Chondrocyte (in vitro differentiated cells): ENCODE data around the gene B3GNT3. TPM values are rescaled to one million over a fixed set of nuclear protein-coding genes. Genes with fewer than 3 reads are reported as not detected.

Experiments
- DNase-seq: peaks from one replicate; pipeline ENCODE4 v3.0.0; 2021; ENCODE audit warnings: mixed read lengths, low spot score
- H3K27ac Mint-ChIP-seq: one replicate; pipeline ENCODE4 v1.8.0; 2021; ENCODE audit warnings: mild to moderate bottlenecking, moderate library complexity, mixed read lengths; ENCODE audit not compliant: unreplicated experiment
- H3K27me3 Mint-ChIP-seq: 2 replicates; pipeline ENCODE4 v1.8.0; 2021; ENCODE audit warnings: low read depth, mixed read lengths
- H3K36me3 Mint-ChIP-seq: 2 replicates; pipeline ENCODE4 v1.8.0; 2021; ENCODE audit warnings: low read depth, mixed read lengths
- H3K4me1 Mint-ChIP-seq: 2 replicates; pipeline ENCODE4 v1.8.0; 2021; ENCODE audit warnings: low read depth, mild to moderate bottlenecking, mixed read lengths
- H3K4me3 Mint-ChIP-seq: one replicate; pipeline ENCODE4 v1.8.0; 2021; ENCODE audit warnings: mild to moderate bottlenecking, moderate library complexity, mixed read lengths; ENCODE audit not compliant: unreplicated experiment
- H3K9me3 Mint-ChIP-seq: 2 replicates; pipeline ENCODE4 v1.8.0; 2021; ENCODE audit warnings: low read depth, mixed read lengths
- total RNA-seq: library from RNA; stranded (reverse); gene quantifications from 3 replicates; pipeline ENCODE4 v1.2.1, GENCODE V29; 2021
- TF ChIP-seq, protein P1 (sequence below): fragments of 200-600 bp; sonication (generic); IDR thresholded peaks from 2 replicates; pipeline ENCODE4 v1.5.0; 2021; ENCODE audit warnings: antibody characterized with exemption, mild to moderate bottlenecking, moderate library complexity

B3GNT3 gene
- total RNA-seq, 1 donor from 2014 or later: not detected

DNA sequence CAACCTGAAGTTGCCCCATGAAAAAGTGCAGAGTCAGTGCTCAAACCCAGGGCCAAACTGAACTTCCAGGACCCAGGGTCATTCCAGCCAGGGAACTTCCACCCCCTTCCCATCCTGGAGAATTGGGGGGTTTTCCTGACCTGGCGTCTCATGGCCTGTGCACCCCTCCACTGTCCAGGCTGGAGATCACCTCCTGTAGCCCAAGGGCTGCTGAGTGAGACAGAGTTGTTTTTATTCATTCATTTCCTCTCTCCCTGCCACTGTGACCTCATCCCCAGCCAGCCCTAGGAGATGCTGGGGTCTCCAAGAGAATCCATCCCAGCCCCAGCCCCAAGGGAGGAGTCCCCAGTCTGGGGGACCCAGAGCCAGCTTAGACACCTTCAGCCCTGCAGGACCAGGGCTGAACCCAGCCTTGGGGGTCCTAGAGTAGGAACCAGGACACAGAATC, 39.5 kb upstream of the B3GNT3 start:
- DNase-seq: no peak
- Mint-ChIP-seq H3K9me3 (no peaks in the 10 kb centered on the region), H3K27me3 (no peaks in the 10 kb centered on the region), H3K36me3 (no peaks in the 10 kb centered on the region), H3K4me1 (peaks cover 26% of the 10 kb centered on the region), H3K27ac (no peak overlapping the region), H3K4me3 (no peak overlapping the region)
- TF ChIP-seq, protein P1, sequence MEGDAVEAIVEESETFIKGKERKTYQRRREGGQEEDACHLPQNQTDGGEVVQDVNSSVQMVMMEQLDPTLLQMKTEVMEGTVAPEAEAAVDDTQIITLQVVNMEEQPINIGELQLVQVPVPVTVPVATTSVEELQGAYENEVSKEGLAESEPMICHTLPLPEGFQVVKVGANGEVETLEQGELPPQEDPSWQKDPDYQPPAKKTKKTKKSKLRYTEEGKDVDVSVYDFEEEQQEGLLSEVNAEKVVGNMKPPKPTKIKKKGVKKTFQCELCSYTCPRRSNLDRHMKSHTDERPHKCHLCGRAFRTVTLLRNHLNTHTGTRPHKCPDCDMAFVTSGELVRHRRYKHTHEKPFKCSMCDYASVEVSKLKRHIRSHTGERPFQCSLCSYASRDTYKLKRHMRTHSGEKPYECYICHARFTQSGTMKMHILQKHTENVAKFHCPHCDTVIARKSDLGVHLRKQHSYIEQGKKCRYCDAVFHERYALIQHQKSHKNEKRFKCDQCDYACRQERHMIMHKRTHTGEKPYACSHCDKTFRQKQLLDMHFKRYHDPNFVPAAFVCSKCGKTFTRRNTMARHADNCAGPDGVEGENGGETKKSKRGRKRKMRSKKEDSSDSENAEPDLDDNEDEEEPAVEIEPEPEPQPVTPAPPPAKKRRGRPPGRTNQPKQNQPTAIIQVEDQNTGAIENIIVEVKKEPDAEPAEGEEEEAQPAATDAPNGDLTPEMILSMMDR: no peak

DNA sequence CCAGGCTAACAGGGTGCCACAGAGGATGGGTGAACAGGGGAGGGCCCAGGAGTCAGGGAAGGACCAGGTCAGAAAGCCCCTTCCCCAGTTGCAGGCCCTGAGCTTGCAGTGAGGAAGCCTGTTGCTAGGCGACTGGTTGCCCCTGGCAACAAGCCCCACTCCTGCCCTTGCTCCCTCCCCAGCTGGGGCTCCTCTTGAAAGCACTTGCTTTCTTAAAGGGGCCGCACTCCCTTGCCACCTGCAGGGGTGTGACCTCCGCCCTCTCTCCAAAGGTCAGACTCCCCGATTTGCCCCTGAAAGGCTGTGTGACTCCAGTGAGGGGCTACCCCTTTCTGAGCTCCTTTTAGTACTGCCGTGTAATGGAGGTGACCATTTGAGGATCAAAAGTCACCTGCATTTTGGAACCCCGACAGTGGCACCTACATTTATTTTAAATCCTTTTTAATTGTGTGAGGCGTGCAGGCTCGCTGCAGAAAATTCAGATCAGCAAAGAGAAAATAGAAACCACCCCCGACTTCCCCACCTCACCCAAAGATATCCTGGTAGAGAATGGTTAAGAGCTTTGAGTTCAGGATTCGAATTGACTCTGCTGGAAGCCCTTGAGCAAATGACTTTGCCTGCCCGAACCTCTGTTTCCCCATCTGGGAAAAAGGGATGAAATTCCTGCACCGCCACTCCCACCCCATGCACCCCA, 38.8 kb upstream of the B3GNT3 start:
- Mint-ChIP-seq H3K4me3 (no peak overlapping the region), H3K27me3 (no peaks in the 10 kb centered on the region), H3K4me1 (peaks cover 26% of the 10 kb centered on the region), H3K27ac (no peak overlapping the region), H3K9me3 (no peaks in the 10 kb centered on the region), H3K36me3 (no peaks in the 10 kb centered on the region)
- DNase-seq: no peak
- TF ChIP-seq, protein P1: no peak

DNA sequence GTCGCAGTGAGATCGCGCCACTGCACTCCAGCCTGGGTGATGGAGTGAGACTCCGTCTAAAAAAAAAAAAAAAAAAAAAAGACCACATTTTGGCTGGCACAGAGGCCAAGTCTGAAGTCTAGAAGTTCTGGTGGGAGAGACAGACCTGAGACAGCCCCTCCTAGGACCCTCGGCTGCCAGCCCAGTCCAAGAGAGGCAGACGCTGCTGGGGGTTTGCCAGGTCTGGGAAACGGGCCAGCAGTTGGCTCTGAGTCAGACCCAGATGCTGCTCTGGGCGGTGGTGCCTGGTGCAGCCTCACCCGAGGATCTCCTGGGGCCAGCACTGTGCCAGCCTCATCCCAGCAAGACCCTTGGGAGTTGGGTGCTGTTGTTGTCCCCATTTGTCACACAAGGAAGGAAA, 37.8 kb upstream of the B3GNT3 start:
- TF ChIP-seq, protein P1: no peak
- DNase-seq: no peak
- Mint-ChIP-seq H3K27me3 (no peaks in the 10 kb centered on the region), H3K27ac (peak overlapping the region; percentile 68), H3K4me1 (peaks cover 26% of the 10 kb centered on the region), H3K36me3 (no peaks in the 10 kb centered on the region), H3K9me3 (no peaks in the 10 kb centered on the region), H3K4me3 (no peak overlapping the region)

DNA sequence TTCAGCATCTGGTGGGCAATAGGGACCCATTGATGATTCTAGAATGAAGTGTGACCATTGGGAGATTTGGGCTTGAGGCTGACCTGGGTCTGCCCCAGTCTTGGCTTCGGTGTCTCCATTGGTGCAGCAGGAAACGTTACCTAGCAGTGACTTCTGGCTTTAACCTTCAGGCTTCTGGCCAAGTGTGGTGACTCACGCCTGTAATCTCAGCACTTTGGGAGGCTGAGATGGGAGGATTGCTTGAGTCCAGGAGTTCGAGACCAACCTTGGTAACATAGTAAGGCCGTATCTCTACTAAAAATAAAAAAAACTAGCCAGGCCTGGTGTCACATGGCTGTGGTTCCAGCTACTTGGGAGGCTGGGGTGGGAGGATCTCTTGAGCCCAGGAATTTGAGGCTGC, 36.4 kb upstream of the B3GNT3 start:
- no peaks in the 10 kb centered on the region for H3K36me3 Mint-ChIP-seq
- H3K4me1 Mint-ChIP-seq: peaks cover 26% of the 10 kb centered on the region
- no peak overlapping the region for H3K27ac Mint-ChIP-seq
- no peaks in the 10 kb centered on the region for H3K9me3 Mint-ChIP-seq
- no peak for DNase-seq
- no peaks in the 10 kb centered on the region for H3K27me3 Mint-ChIP-seq
- H3K4me3 Mint-ChIP-seq: no peak overlapping the region
- TF ChIP-seq, protein P1: no peak

DNA sequence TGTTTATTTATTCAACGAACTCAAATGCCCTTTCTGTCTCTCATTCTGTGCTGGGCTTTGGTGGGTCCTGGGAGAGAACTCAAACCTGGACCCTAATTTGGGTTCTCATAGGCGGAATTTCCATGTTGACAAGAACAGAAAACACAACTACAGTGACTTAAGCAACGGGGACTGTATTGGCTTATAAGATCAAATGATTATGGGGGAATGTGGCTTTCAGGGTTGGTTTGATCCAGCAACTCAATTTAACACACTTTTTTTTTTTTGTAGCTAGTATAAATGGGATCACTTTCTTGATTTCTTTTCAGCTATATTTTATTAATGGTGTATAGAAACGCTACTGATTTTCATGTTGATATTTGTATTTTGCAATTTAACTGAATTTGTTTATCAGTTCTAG, 33.8 kb upstream of the B3GNT3 start:
- H3K4me3 Mint-ChIP-seq: no peak overlapping the region
- DNase-seq: no peak
- H3K27ac Mint-ChIP-seq: no peak overlapping the region
- no peaks in the 10 kb centered on the region for H3K9me3 Mint-ChIP-seq
- no peaks in the 10 kb centered on the region for H3K27me3 Mint-ChIP-seq
- H3K4me1 Mint-ChIP-seq: peaks cover 18% of the 10 kb centered on the region
- H3K36me3 Mint-ChIP-seq: no peaks in the 10 kb centered on the region
- TF ChIP-seq, protein P1: no peak
